Prostate gland (tissue), 2 donors: ENCODE results near the gene RBM38.

Source experiments
- POLR2AphosphoS5 ChIP-seq: sonication (generic); formaldehyde crosslinking; IDR thresholded peaks from one replicate; pipeline ENCODE4 v1.6.1; 2017; ENCODE audit warnings: antibody characterized with exemption
- TF ChIP-seq, protein P1 (sequence below), 4 experiments: fragments of 200-600 bp in 2 of 4; fragments of 450-650 bp in 2 of 4; sonication (generic) in 2 of 4; IDR thresholded peaks; 1 replicate in 3 of 4; 2 replicates in 1 of 4; pipeline ENCODE4 v1.5.1; 2016 to 2019; ENCODE audit warnings: antibody characterized with exemption in 4 of 4, mild to moderate bottlenecking in 2 of 4, moderate library complexity in 2 of 4

GRCh38 chr20:57393321-57394120 lies 2.3 kb downstream of the RBM38 start:
- TF ChIP-seq POLR2AphosphoS5, result no peak
- TF ChIP-seq, protein P1, sequence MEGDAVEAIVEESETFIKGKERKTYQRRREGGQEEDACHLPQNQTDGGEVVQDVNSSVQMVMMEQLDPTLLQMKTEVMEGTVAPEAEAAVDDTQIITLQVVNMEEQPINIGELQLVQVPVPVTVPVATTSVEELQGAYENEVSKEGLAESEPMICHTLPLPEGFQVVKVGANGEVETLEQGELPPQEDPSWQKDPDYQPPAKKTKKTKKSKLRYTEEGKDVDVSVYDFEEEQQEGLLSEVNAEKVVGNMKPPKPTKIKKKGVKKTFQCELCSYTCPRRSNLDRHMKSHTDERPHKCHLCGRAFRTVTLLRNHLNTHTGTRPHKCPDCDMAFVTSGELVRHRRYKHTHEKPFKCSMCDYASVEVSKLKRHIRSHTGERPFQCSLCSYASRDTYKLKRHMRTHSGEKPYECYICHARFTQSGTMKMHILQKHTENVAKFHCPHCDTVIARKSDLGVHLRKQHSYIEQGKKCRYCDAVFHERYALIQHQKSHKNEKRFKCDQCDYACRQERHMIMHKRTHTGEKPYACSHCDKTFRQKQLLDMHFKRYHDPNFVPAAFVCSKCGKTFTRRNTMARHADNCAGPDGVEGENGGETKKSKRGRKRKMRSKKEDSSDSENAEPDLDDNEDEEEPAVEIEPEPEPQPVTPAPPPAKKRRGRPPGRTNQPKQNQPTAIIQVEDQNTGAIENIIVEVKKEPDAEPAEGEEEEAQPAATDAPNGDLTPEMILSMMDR (IDR thresholded peaks at IDR 0.05), result no peak
